Ectodermal cell (in vitro differentiated cells): ENCODE data around the gene PEF1.

Source experiments
- H3K27ac ChIP-seq: 2 replicates; pipeline ENCODE4 v1.7.0; 2013; ENCODE audit warnings: mild to moderate bottlenecking, low read depth, low read length; ENCODE audit not compliant: insufficient read depth, poor library complexity, severe bottlenecking
- H3K27me3 ChIP-seq: 2 replicates; pipeline ENCODE4 v1.7.0; 2013; ENCODE audit warnings: mild to moderate bottlenecking, low read length; ENCODE audit not compliant: insufficient read depth, control insufficient read depth, poor library complexity, severe bottlenecking
- H3K36me3 ChIP-seq: one replicate; pipeline ENCODE4 v1.7.0; 2013; ENCODE audit warnings: low read length; ENCODE audit not compliant: control insufficient read depth, insufficient read depth
- H3K4me1 ChIP-seq: one replicate; pipeline ENCODE4 v1.7.0; 2013; ENCODE audit warnings: low read length; ENCODE audit not compliant: control insufficient read depth, insufficient read depth
- H3K4me3 ChIP-seq: 2 replicates; pipeline ENCODE4 v1.7.0; 2013; ENCODE audit warnings: low read depth, low read length, control low read depth; ENCODE audit not compliant: insufficient read depth
- H3K9me3 ChIP-seq: 2 replicates; pipeline ENCODE4 v1.7.0; 2013; ENCODE audit warnings: mild to moderate bottlenecking, low read length, moderate library complexity; ENCODE audit not compliant: control insufficient read depth
- WGBS, 2 experiments: methylation state at CpG; one replicate each; pipeline ENCODE4 v1.1.7; 2013; ENCODE audit warnings: missing lambda C conversion rate in 2 of 2; 5-methylcytosine and 5-hydroxymethylcytosine counted together

The PEF1 gene

GRCh38 chr1:31586376-31587327 is 58.0 kb downstream of the PEF1 start:
- WGBS, 2 experiments: 93% methylated on average over 47 of the region's 47 CpGs
- H3K4me3 ChIP-seq: no peak overlapping the region
- H3K9me3 ChIP-seq: no peaks in the 10 kb centered on the region
- H3K4me1 ChIP-seq: no peaks in the 10 kb centered on the region
- H3K27me3 ChIP-seq: peaks cover 36% of the 10 kb centered on the region
- H3K27ac ChIP-seq: no peak overlapping the region
- no peaks in the 10 kb centered on the region for H3K36me3 ChIP-seq

- H3K4me3 ChIP-seq: no peak overlapping the region
- H3K27ac ChIP-seq: no peak overlapping the region
- no peaks in the 10 kb centered on the region for H3K4me1 ChIP-seq
- H3K27me3 ChIP-seq: peaks cover 29% of the 10 kb centered on the region
- WGBS, 2 experiments: 92 to 93% methylated on average over 11 of the region's 11 CpGs
- no peaks in the 10 kb centered on the region for H3K9me3 ChIP-seq
- no peaks in the 10 kb centered on the region for H3K36me3 ChIP-seq
These were observed 58.8 kb downstream of the PEF1 start for GRCh38 chr1:31585736-31586365.

- H3K36me3 ChIP-seq: no peaks in the 10 kb centered on the region
- H3K4me3 ChIP-seq: no peak overlapping the region
- no peaks in the 10 kb centered on the region for H3K4me1 ChIP-seq
- no peaks in the 10 kb centered on the region for H3K9me3 ChIP-seq
- no peak overlapping the region for H3K27ac ChIP-seq
- peaks cover 24% of the 10 kb centered on the region for H3K27me3 ChIP-seq
- WGBS, 2 experiments: 93 to 94% methylated on average over 27 of the region's 27 CpGs
These were observed 59.6 kb downstream of the PEF1 start for GRCh38 chr1:31584869-31585735.

GRCh38 chr1:31583995-31584868 is 60.4 kb downstream of the PEF1 start:
- Histone ChIP-seq H3K27ac (no peak overlapping the region), H3K27me3 (peaks cover 16% of the 10 kb centered on the region), H3K4me1 (no peaks in the 10 kb centered on the region), H3K9me3 (no peaks in the 10 kb centered on the region), H3K4me3 (no peak overlapping the region), H3K36me3 (no peaks in the 10 kb centered on the region)
- 92 to 94% methylated on average over 13 of the region's 13 CpGs for WGBS, 2 experiments

- Histone ChIP-seq H3K9me3 (no peaks in the 10 kb centered on the region), H3K36me3 (no peaks in the 10 kb centered on the region), H3K4me1 (no peaks in the 10 kb centered on the region), H3K4me3 (no peak overlapping the region), H3K27me3 (peaks cover 7% of the 10 kb centered on the region), H3K27ac (no peak overlapping the region)
- WGBS, 2 experiments: 92% methylated on average over 16 of the region's 16 CpGs
These were observed 61.3 kb downstream of the PEF1 start for GRCh38 chr1:31583082-31583994.

- Histone ChIP-seq H3K36me3 (no peaks in the 10 kb centered on the region), H3K4me1 (no peaks in the 10 kb centered on the region), H3K9me3 (no peaks in the 10 kb centered on the region), H3K27ac (no peak overlapping the region), H3K4me3 (no peak overlapping the region), H3K27me3 (peaks cover 6% of the 10 kb centered on the region)
- 72 to 79% methylated on average over 12 of the region's 12 CpGs for WGBS, 2 experiments
These were observed 62.6 kb downstream of the PEF1 start for GRCh38 chr1:31581821-31582810.

GRCh38 chr1:31580891-31581603 is 63.6 kb downstream of the PEF1 start:
- Histone ChIP-seq H3K36me3 (no peaks in the 10 kb centered on the region), H3K27ac (no peak overlapping the region), H3K4me3 (no peak overlapping the region), H3K9me3 (no peaks in the 10 kb centered on the region), H3K27me3 (peaks cover 16% of the 10 kb centered on the region), H3K4me1 (peaks cover 3% of the 10 kb centered on the region)
- WGBS, 2 experiments: 89 to 90% methylated on average over 15 of the region's 15 CpGs

GRCh38 chr1:31580513-31580870 is 64.2 kb downstream of the PEF1 start:
- Histone ChIP-seq H3K27ac (no peak overlapping the region), H3K4me3 (no peak overlapping the region), H3K4me1 (peaks cover 5% of the 10 kb centered on the region), H3K36me3 (no peaks in the 10 kb centered on the region), H3K9me3 (no peaks in the 10 kb centered on the region), H3K27me3 (peaks cover 20% of the 10 kb centered on the region)
- WGBS, 2 experiments: 77 to 79% methylated on average over 5 of the region's 5 CpGs
